SU-DHL-6 (cell line): ENCODE measurements around the gene PIGT.
A peak's percentile ranks its signal among the peaks of the same experiment; 100 is the strongest.

ENCODE experiments used
- H2AFZ ChIP-seq: fragments of 200-600 bp; sonication (generic); 2 replicates; pipeline ENCODE4 v1.6.1; 2014; ENCODE audit warnings: low read depth, mild to moderate bottlenecking, moderate library complexity, mixed read lengths, antibody characterized with exemption, low read length; ENCODE audit not compliant: severe bottlenecking
- H3F3A ChIP-seq: fragments of 200-600 bp; shearing (Covaris generic); 2 replicates; pipeline ENCODE4 v1.6.0; 2016; ENCODE audit warnings: antibody characterized with exemption, mild to moderate bottlenecking; ENCODE audit not compliant: insufficient read depth
- H3K27ac ChIP-seq: fragments of 200-600 bp; sonication (generic); 2 replicates; pipeline ENCODE4 v1.5.1; 2016; ENCODE audit warnings: low read depth, mild to moderate bottlenecking, low read length, moderate library complexity, mixed read lengths
- H3K27me3 ChIP-seq: fragments of 200-600 bp; sonication (generic), shearing (Covaris generic); 2 replicates; pipeline ENCODE4 v1.6.0; 2014; ENCODE audit warnings: mild to moderate bottlenecking, low read length
- H3K36me3 ChIP-seq: fragments of 200-600 bp; sonication (generic); 2 replicates; pipeline ENCODE4 v1.6.1; 2014; ENCODE audit warnings: mild to moderate bottlenecking, low read length, mixed read lengths
- H3K4me2 ChIP-seq: fragments of 300-600, 200-600 bp; shearing (Covaris generic), sonication (generic); 2 replicates; pipeline ENCODE4 v1.6.0; 2014; ENCODE audit warnings: low read length, low read depth, mild to moderate bottlenecking; ENCODE audit not compliant: poor library complexity, severe bottlenecking
- H3K4me3 ChIP-seq: fragments of 200-600 bp; sonication (generic); 2 replicates; pipeline ENCODE4 v1.5.1; 2014; ENCODE audit warnings: antibody characterized with exemption, low read length, mild to moderate bottlenecking, mixed read lengths; ENCODE audit not compliant: insufficient read depth, poor library complexity, severe bottlenecking
- H3K79me2 ChIP-seq: fragments of 200-600 bp; sonication (generic); 2 replicates; pipeline ENCODE4 v1.6.1; 2014; ENCODE audit warnings: mild to moderate bottlenecking, low read length, moderate library complexity; ENCODE audit not compliant: insufficient read depth
- H3K9ac ChIP-seq: fragments of 200-600 bp; sonication (generic); 2 replicates; pipeline ENCODE4 v1.7.0; 2014; ENCODE audit warnings: mild to moderate bottlenecking, low read length
- H3K9me2 ChIP-seq: fragments of 200-600 bp; sonication (generic); replicated peaks from 2 replicates; pipeline ENCODE4 v1.6.1; 2014; ENCODE audit warnings: low read length; ENCODE audit not compliant: insufficient read depth
- H3K9me3 ChIP-seq: fragments of 200-600 bp; sonication (generic); 2 replicates; pipeline ENCODE4 v1.6.1; 2014; ENCODE audit warnings: low read length, mixed read lengths; ENCODE audit not compliant: insufficient read depth
- H4K20me1 ChIP-seq: fragments of 200-600 bp; sonication (generic); 2 replicates; pipeline ENCODE4 v1.6.1; 2014; ENCODE audit warnings: low read depth, mild to moderate bottlenecking, antibody characterized with exemption, low read length, moderate library complexity, mixed read lengths
- EZH2phosphoT487 ChIP-seq: fragments of 200-600 bp; sonication (generic), shearing (Covaris generic); conservative IDR thresholded peaks from 2 replicates; pipeline ENCODE4 v1.6.1; 2018; ENCODE audit warnings: mild to moderate bottlenecking, antibody characterized with exemption, low read length, moderate library complexity, mixed read lengths
- TF ChIP-seq, protein P1 (sequence below): fragments of 200-600 bp; sonication (generic); IDR thresholded peaks from one replicate; pipeline ENCODE4 v1.5.1; 2017; ENCODE audit warnings: antibody characterized with exemption, mild to moderate bottlenecking, low read length, moderate library complexity; ENCODE audit not compliant: insufficient read depth, poor library complexity, severe bottlenecking

The PIGT gene

DNA sequence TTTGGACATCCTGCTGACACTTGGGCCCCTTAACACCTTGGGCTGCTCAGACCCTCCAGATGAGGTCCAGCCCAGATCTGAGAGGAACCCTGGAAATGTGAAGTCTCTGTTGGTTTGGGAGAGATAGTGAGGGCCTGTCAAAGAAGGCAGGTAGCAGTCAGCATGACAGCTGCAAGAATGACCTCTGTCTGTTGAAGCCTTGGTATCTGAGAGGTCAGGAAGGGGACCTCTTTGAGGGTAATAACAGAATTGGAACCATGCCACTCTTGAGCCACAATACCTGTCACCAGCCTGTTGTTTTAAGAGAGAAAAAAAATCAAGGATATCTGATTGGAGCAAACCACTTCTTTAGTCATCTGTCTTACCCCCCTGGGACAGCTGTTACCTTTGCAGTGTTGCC, 48.8 kb upstream of the PIGT start:
- Histone ChIP-seq H3F3A (peaks cover 11% of the 10 kb centered on the region), H3K9me2 (no peaks in the 10 kb centered on the region), H2AFZ (no peak overlapping the region), H3K4me2 (peak overlapping the region; percentile 47), H3K27me3 (no peaks in the 10 kb centered on the region), H3K36me3 (peaks cover 15% of the 10 kb centered on the region; the same call in 1 of the 2 replicates), H3K9me3 (no peaks in the 10 kb centered on the region), H3K79me2 (no peaks in the 10 kb centered on the region; the same call in 1 of the 2 replicates), H3K27ac (peak overlapping the region; percentile 84), H4K20me1 (no peaks in the 10 kb centered on the region), H3K9ac (no peak overlapping the region), H3K4me3 (no peak overlapping the region)
- TF ChIP-seq, protein P1, sequence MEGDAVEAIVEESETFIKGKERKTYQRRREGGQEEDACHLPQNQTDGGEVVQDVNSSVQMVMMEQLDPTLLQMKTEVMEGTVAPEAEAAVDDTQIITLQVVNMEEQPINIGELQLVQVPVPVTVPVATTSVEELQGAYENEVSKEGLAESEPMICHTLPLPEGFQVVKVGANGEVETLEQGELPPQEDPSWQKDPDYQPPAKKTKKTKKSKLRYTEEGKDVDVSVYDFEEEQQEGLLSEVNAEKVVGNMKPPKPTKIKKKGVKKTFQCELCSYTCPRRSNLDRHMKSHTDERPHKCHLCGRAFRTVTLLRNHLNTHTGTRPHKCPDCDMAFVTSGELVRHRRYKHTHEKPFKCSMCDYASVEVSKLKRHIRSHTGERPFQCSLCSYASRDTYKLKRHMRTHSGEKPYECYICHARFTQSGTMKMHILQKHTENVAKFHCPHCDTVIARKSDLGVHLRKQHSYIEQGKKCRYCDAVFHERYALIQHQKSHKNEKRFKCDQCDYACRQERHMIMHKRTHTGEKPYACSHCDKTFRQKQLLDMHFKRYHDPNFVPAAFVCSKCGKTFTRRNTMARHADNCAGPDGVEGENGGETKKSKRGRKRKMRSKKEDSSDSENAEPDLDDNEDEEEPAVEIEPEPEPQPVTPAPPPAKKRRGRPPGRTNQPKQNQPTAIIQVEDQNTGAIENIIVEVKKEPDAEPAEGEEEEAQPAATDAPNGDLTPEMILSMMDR = no peak
- TF ChIP-seq EZH2phosphoT487 = no peak

DNA sequence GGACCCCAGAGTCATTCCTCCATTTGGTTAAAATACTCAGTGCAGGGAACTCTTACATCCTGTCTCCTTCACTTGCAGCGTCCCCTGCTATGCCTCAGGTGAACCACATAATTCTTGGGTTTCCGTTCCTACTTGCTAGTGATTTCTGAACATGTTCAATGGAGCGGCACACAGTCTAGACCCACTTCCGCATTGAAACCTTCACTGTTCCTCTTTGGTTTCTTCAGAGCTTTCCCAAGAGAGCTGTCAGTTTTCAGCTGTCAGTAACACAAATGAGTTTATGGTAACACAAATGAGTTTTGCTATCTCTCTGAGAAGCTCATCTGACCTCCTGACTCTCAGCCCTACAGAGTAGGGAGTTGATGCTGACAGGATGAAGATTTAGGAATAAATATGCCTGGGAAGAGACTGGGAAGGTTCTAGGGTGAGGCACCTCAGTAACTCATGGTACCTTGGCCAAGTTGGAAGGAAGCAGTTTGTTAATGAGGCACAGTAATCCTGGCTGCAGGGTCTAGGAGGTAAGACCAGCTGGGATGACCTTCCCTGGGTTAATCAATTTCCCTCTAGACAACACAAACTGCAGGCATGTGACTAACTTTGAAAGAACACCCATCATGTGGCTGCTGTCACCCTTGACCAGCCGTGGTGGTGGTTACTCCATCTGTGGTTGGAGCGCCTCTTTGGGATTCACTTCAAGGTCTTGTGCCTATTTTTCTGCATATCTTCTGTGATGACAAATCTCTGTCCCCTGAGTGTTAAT, 47.5 kb upstream of the PIGT start:
- Histone ChIP-seq H3K4me3 (peak overlapping the region; percentile 20), H3K9me3 (no peaks in the 10 kb centered on the region), H3K36me3 (peaks cover 15% of the 10 kb centered on the region; the same call in 1 of the 2 replicates), H3K79me2 (no peaks in the 10 kb centered on the region; the same call in 1 of the 2 replicates), H3K27me3 (no peaks in the 10 kb centered on the region), H3K4me2 (peak overlapping the region; percentile 55), H3F3A (peaks cover 11% of the 10 kb centered on the region), H4K20me1 (no peaks in the 10 kb centered on the region), H3K27ac (peak overlapping the region; percentile 84), H2AFZ (no peak overlapping the region), H3K9ac (peak overlapping the region; percentile 36), H3K9me2 (no peaks in the 10 kb centered on the region)
- TF ChIP-seq, protein P1 = no peak
- no peak for TF ChIP-seq EZH2phosphoT487

DNA sequence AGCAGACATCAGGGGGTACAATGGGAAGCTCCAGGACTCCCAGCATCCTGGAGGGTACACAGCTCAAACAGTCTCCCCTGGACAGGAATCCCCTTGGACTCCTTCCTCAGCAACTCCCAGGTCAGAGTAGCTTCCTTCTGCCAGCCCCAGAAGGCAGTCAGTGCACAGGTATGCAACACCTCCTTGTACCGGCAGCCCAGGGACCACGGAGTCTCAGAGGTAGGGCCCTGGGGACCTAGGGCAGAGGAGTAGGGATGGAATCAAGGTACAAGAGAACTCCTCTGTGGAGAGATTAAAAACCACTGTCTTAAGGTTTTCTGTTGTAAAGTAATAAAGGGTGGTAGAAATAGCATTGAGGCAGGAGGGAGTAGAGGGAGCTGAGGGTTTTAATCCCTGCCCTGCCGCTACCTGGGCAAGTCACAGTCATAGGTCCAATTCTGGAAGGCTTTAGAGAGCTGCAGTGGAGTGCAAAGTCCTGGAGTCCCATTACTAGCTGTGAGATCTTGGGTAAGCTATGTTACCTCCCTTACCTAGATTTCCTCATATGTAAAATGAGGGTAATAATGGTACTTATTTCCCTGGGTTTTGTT, 45.3 kb upstream of the PIGT start:
- Histone ChIP-seq H3K27me3 (no peaks in the 10 kb centered on the region), H3F3A (peaks cover 11% of the 10 kb centered on the region), H3K9me3 (no peaks in the 10 kb centered on the region), H3K36me3 (peaks cover 10% of the 10 kb centered on the region; the same call in 1 of the 2 replicates), H3K27ac (no peak overlapping the region), H3K4me2 (no peak overlapping the region), H4K20me1 (no peaks in the 10 kb centered on the region), H3K9ac (no peak overlapping the region), H3K9me2 (no peaks in the 10 kb centered on the region), H2AFZ (no peak overlapping the region), H3K4me3 (no peak overlapping the region), H3K79me2 (no peaks in the 10 kb centered on the region)
- no peak for TF ChIP-seq EZH2phosphoT487
- TF ChIP-seq, protein P1 = no peak
